GM18505 (cell line): Measurements from ENCODE around the gene ZBTB21.
A peak's percentile ranks its signal among the peaks of the same experiment; 100 is the strongest.
"Not testable (repeated sequence)": the region's sequence is repeated elsewhere in the genome, so short reads cannot be mapped to it uniquely, and the experiment has no call there.

Experiments used
- ATAC-seq: cut with Tn5 transposase; IDR thresholded peaks from one replicate; pipeline ENCODE4 v1.9.1; 2021; ENCODE audit not compliant: unreplicated experiment
- POLR2A ChIP-seq: IDR thresholded peaks from 4 replicates; pipeline ENCODE4 v1.6.1; 2011; ENCODE audit warnings: borderline replicate concordance; ENCODE audit not compliant: insufficient read depth, insufficient read length; ENCODE audit errors: extremely low read depth

The ZBTB21 gene

GRCh38 chr21:42004406-42005199 lies 5.6 kb downstream of the ZBTB21 start:
- no peak for ATAC-seq
- no peak for TF ChIP-seq POLR2A

DNA sequence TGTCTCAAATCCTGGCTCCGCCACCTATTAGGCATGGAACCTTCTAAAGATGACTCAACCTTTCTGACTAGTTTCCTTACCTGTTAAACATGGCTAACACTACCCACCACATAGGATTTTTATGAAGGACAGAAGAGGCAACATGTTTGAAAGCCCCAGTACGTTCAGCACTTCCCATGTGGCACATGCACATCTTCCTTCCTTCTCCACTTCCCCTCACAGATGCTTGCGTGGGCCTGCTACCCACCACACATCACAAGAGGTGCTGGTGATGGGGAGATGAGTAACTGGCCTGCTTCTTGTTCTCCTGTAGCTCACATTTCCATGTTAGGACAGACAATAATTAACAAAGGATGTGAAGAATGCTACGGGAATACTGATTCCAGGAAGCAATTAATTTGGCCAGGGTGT lies 7.1 kb downstream of the ZBTB21 start:
- no peak for TF ChIP-seq POLR2A
- ATAC-seq, result no peak

DNA sequence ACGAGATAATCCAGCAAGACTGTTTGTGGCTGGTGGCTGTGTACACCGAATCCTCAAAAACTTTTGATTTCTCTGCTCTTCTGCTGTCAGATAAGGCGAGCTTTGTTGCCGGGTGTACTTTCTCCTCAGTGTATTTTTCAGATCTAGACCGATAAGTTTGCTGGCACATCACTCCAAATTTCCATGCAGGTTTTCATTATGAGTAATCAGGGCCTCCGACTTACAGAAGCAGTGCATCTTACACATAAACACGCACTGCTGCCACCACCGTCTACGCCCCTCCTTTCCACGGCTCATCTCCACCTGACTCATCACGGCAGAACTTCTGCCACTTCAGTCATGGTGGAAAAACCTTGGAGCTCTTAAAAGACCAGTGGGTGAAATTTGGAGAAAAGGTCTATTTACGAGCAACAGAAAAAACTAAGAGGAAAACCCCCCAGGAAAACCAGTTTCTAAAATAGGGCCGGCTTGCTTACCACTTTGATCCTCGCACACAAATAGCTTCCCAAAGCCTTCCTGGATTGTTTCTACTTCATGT lies 7.7 kb downstream of the ZBTB21 start:
- peak; percentile 73 for ATAC-seq
- TF ChIP-seq POLR2A, result no peak

DNA sequence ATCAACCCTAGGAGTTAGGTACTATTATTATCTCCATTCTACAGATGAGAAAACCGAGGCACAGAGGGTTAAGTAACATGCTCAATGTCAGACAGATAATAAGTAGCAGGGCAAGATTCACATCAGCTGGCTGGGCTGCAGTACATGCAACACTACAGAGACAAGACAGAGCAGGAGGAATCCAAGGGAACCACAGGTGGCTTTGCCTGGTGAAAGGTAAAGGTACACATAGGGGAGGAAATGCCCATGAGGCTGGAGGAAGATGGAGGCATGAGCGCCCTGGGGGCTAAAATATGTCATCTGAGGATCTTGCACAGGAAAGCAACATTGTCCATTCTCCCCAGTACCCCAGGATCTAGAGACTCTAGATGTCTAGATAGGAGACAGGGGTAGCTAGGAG lies 8.4 kb downstream of the ZBTB21 start:
- ATAC-seq, result no peak
- no peak for TF ChIP-seq POLR2A

DNA sequence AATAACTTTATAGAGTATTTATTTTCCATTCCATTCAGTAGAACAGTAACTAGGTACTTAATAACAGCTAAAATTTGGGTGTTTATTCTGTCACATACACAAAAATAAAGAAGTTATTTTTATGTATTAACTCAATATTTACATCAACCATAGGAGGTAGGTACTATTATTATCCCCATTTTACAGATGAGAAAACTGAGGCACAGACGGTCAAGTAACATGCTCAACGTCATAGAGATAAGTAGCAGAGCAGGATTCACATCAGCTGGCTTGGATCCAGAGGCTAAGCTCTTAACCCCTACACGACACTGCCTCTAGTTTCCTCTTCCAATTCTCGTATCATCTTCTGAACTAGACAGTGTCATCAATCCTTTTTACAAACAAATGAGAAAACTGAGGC lies 9.3 kb downstream of the ZBTB21 start:
- no peak for ATAC-seq
- no peak for TF ChIP-seq POLR2A

- TF ChIP-seq POLR2A, result no peak
- no peak for ATAC-seq
These were observed 12.5 kb downstream of the ZBTB21 start for GRCh38 chr21:41997657-41998056.

GRCh38 chr21:41995577-41995976 lies 14.6 kb downstream of the ZBTB21 start:
- ATAC-seq, result no peak

GRCh38 chr21:41994613-41995012 lies 15.5 kb downstream of the ZBTB21 start:
- ATAC-seq, result not testable (repeated sequence)

More at GRCh38 chr21:41995577-41995976, 14.6 kb downstream of the ZBTB21 start:
- no peak for TF ChIP-seq POLR2A

GRCh38 chr21:41993744-41994143 lies 16.4 kb downstream of the ZBTB21 start:
- no peak for TF ChIP-seq POLR2A
- no peak for ATAC-seq

DNA sequence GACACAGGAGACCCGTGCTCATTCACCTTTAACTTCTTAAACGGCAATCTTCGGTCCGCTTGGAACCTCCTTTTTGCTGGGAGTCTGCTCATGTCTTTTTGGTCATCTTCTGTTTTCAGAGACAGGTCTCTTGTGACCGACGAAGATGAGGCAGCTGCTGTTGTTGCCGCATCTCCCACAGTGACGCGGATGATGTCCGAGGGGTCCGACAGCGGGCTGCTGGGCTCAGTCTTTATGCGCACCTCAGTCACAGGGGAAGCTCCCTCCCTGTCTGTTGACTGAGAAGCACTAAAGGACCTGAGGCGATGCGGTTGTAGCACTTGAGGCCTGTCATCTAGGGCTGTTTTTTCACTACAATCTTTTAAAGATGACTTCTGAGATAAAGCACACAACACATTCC lies 17.6 kb downstream of the ZBTB21 start:
- no peak for ATAC-seq
- no peak for TF ChIP-seq POLR2A

- no peak for ATAC-seq
- TF ChIP-seq POLR2A, result no peak
These were observed 18.5 kb downstream of the ZBTB21 start for GRCh38 chr21:41991659-41992058.

- no peak for ATAC-seq
- TF ChIP-seq POLR2A, result no peak
These were observed 20.5 kb downstream of the ZBTB21 start for GRCh38 chr21:41989698-41990097.

DNA sequence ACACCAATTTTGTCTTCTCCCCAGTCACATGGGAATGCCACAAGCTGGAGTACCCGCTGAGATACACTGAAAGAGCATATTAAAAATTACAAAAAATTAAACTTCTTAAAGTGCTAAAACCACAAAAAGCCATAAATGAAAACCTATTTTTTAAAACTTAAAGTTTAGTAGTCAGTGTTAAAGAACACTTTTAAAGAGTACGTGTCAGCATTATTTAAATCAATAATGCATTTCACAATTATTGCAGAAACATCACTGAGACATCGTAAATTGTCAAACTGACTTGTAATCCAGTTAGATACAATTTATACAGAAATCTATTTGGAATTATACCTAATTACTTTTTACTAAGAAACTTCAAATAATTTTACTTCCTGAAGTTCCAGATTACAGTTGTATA lies 22.9 kb downstream of the ZBTB21 start:
- no peak for TF ChIP-seq POLR2A
- no peak for ATAC-seq

DNA sequence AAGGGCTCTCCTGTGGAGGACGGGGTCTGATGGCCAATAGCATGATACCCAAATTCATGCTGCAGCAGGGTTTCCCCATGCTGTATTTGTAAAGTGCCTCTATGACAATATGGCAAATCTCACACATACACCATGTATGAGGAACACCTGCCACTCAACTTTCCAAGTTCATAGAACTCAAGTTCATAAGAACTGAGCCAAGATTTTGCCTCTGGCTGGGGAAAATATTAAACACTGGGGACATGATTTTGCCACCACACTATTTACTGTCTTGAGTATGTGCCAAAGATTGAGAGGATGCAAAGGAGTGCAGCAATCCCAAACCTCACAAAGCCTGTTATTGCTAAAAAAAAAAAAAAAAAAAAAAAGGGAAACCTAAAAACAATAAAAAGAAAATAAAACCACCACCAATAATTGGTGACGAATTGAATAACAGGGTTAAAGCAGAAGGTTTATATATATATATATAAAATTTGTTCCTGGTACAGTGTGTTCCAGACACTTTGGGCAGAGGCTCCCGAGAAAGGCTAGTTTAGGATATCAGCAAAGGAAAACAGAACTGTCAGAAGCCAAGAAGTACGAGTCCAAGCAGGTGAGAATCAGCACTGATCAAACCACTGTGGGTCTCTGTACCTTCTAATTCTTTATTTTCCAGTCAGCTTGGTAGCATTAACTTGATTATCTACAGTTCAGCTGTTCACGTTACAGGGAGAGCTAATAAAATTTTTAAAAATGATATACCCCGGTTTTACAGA lies 24.3 kb downstream of the ZBTB21 start:
- no peak for TF ChIP-seq POLR2A
- no peak for ATAC-seq

DNA sequence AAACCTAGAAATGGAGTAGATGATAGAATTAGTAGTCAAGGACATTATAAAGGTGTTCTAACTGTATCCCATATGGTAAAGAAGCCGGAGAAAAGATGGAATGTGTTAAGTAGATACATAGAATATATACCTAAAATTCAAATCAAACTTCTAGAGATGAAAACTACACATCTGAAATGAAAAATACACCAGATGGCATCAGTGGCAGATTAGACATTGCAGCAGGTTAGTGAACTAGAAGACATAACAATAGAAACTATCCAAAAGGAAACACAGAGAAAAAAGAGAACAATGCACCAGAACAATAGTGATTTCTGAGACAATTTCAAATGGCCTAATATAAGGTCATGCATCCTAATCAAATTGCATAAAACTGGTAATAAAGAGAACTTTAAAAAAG lies 26.9 kb downstream of the ZBTB21 start:
- no peak for ATAC-seq
- TF ChIP-seq POLR2A, result no peak

DNA sequence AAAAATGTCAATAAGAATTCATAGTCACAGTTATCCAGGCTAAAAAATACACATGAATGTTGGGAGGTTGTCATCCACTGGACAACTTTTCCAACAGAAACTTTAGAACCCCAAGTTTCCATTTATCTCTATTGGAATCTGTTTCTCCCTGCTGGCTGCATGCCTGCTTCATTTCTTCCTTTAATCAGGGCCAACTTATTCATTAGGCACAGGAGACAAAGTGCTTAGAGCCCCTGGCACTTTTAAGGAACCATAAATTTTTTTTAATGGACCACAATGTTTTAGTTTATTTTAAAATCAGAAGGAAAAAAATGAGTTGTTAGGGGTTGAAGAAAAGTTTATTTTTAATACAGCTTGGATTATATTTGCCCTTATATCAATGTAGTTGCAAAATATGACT lies 29.6 kb downstream of the ZBTB21 start:
- ATAC-seq, result no peak
- no peak for TF ChIP-seq POLR2A
